ENCODE data around the gene VEPH1.

GRCh38 chr3:157323360-157323759 lies 179.9 kb downstream of the VEPH1 start:
- TF ChIP-seq CTCF (IDR thresholded peaks at IDR 0.05) (no peak), POLR2A (IDR thresholded peaks at IDR 0.05) (no peak)

Data from Peyer's patch (tissue), 4 donors.